ACHN (cell line): ENCODE measurements around the gene RBM39.
"Not testable (repeated sequence)": the region's sequence is repeated elsewhere in the genome, so short reads cannot be mapped to it uniquely, and the experiment has no call there.

ENCODE experiments used
- DNase-seq: peaks from one replicate; pipeline ENCODE4 v3.0.0-alpha.2; 2015
- in situ Hi-C: cut with HindIII; loops from 2 replicates; pipeline ENCODE4 v1.10.0; 2017; ENCODE audit warnings: low sequenced_read_pairs, low pct_ligation_motif_present, low pct_unique_long_range_greater_than_20kb

RBM39 gene

DNA sequence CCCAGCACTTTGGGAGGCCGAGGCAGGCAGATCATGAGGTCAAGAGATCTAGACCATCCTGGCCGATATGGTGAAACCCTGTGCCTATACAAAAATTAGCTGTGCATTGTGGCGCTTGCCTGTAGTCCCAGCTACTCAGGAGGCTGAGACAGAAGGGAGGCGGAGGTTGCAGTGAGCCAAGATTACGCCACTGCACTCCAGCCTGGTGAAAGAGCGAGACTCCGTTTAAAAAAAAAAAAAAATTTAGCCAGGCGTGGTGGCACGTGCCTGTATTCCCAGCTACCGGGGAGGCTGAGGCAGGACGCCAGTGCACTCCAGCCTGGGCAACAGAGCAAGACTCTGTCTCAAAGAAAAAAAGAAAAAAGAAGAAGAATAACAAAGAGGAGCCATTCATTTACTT, 19.5 kb upstream of the RBM39 start:
- DNase-seq, in situ Hi-C loops: not testable (repeated sequence)

DNA sequence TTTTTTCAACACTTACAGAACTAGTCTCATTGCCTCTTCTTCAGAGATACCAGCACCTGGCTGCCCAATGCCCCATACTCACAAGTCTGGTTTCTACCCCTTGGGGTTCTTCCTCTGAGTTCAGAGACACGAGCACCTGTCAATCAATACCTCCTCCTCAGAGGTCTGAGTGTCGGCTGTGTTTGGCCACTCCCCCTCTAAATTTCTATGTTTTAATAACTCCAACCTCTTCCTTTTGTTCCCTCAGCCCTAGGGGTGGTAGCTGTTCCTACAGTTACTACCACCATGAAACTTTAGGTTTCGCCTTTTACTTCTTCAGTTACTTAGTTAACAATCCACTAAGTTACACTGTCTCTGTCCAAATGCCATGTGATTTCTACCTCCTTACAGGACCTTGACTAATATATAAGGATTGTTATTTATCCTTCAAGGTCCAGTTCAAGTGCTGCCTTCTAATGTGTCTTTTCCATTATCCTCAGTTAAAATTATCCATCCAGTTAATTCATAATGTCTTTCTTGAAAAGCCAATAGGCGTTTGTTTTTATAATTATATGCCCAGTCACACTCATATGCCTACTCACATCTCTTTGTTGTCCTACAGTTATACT, 15.1 kb upstream of the RBM39 start:
- DNase-seq, result no peak
- in situ Hi-C loops, result no loop called here

DNA sequence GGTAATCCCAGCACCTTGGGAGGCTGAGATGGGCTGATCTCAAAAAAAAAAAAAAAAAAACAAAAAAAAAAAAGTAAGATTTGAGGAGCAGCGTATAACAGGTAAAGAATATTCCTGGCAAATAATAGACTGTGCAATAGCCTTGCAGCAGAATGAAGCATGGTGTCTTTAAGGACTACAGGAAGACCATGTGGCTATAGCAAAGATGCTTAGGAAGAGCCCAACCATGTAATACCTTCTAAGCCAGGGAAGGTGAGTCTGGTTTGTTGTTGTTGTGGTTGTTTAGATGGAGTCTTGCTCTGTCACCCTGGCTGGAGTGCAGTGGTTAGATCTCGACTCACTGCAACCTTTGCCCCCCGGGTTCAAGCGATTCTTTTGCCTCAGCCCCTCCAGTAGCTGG, 14.3 kb upstream of the RBM39 start:
- in situ Hi-C loops, result no loop called here
- no peak for DNase-seq

DNA sequence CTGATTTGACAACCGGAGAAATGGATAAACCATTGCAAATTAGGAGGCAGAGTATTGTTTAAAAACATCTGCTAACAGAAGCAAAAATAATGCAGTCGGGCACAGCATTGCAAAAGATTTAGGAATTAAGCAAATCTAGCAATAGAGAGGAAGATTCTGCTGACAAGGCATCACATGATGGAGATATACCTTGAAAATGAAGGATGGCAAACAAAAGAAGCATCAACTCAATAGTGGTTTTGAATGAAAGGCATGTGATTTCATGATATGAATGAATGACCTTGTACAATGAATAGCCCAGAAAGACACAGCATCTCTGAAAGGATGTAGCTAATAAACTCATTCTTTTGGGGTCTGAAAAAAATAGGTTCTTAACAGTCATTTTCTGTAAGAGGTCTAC, 8.6 kb upstream of the RBM39 start:
- DNase-seq, result no peak
- in situ Hi-C loops, result no loop called here

DNA sequence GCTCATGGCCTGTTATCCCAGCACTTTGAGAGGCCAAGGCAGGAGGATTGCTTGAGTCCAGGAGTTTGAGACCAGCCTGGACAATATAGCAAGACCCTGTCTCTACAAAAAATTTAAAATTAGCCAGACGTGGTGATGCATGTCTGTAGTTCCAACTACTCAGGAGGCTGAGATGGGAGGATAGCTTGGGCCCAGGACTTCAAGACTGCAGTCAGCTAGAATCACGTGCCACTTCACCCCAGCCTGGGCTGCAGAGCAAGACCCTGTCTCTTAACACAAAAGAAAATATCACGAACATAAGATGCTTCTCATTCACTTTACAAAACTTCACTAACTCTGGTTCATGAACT, 2.4 kb upstream of the RBM39 start:
- in situ Hi-C loops, DNase-seq: not testable (repeated sequence)

DNA sequence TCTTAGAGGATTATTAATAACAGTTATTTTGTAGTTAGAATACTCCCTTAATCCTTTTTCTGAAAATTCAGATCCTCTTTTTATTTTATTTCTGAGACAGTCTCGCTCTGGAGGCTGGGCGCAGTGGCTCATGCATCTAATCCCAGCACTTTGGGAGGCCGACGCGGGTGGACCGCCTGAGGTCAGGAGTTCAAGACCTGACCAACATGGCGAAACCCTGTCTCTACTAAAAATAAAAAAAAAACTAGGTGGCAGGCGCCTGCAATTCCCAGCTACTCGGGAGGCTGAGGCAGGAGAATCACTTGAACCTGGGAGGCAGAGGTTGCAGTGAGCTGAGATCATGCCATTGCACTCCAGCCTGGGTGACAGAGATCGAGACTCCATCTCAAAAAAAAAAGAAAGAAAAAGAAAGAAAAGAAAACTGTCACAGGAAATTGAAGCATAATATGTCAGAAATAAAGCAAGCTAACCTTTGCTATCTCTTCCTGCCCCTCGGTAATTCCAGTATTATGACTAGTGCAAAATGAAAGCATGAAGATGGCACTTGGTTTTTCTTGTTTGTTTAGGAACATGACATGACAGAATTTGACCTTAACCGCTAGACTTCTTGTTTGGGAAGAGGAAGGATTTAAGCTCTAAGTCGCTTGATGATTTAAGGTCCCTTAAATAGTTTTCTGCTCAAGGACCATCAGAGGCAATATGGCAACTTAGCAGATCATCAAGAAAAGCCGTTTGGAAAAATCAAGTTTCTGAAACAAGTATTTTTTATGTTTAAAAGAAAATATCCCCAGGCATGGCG, 1.8 kb upstream of the RBM39 start:
- no peak for DNase-seq
- in situ Hi-C loops, result no loop called here

DNA sequence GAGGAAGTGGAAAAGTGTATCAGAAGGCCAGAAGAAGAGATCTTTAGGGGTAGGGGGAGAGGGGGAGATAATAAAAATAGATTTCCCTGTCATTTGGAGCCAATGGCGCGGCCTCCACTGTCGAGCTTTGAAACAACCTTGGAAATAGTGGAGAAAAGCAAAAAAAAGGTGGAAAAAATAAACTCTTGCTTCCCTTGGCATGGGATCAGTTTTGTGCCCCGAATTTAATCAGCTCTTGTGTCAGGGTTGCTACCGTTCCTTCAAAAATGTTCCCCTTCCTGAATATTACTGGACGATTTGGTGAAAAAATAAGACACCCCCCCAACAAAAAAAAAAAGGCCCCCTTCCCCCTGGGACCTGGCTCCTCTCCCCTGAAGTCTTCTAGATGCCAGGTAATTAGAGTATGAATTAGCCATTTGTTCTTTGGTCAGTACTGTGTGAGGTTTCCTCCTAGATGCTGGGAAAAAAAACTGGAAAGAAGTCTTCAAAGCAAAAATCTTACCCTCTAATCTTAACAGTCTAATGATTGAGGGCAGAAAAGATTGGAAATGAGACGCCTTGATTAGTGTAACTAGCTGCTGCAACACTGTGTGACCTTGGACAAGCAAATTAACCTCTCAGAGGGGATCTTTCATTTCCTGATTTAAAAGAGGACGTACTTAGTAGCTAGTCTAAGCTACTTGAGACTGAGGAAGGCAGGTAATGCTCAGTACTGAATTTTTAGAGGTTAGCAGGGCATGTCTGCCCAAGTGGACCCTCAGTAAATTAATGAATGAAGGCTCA, 872 bp upstream of the RBM39 start:
- in situ Hi-C loops, result no loop called here
- DNase-seq, result peak; percentile 29

DNA sequence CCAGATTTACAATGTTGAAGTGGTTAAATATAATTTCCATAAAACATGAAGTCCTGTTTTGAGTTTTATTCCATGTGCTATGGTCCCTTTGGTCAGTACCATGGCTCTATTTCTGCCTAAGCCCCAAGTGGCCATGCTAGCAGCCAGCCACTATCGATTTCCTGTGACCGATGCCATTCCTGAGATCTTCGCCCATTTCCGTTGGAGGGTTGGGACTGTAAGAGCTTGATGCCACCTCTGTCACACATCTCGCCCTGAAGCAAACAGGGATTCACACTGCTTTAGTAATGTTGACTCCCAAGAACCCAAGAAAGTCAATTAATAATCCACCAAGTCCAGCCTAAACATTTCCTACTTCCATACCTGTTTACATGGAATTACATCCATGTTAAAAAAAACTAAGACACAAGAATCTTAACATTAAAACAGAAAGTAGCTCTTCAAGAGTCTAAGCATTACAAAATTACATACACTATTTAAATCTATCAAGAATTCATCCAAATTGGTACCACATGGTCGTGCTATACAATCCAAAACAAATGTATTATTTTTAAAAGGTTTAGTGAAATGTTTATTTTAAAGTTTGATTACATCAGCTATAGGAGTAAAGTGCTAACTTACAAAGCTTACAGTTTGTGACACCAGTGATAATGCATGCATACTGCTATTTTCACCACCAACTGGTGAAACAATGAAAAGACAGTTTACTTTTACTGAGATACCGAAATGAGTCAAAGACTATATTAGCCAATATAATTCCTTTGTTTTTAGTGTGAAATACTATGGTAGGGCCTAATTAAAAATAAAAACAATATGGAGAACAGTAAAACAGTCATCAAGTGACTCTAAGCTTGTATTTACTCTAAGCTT, 2.5 kb downstream of the RBM39 start:
- DNase-seq, result peak; percentile 43
- in situ Hi-C loops, result no loop called here

DNA sequence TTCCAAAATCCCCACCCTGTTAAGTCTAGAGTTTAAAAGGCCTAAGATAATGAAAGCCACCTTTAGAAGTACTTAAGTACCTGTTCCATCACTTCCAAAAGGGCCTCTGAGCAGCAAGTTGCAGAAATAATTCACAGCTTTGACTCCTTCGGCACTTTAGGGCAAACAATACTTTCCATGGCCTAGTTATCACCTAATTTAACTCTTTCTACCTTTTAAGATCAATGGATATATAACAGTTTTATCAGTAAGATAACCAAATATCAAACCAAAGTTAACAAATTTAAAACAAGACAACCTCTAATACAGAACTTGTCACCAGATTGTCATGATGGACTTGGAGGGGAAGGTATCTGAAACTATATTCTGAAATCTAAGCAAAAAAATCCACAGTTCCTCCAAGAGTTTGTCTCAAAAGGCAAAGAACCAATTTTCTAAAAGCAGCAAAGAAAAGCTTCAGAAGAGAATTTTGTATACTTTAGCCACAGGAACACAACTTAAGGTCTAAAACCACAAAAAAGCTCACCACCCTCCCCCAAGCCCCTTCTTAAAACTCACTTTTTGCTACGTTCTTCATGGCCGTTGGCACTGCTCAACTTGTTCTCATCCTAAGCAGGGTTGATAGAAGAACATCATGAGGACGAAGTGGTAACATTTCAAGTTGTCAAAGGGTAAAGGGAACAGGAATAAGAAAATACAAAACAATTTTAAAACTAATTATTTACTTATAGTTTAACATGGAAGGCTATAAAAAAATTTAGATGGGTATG, 3.5 kb downstream of the RBM39 start:
- in situ Hi-C loops, result no loop called here
- DNase-seq, result no peak

DNA sequence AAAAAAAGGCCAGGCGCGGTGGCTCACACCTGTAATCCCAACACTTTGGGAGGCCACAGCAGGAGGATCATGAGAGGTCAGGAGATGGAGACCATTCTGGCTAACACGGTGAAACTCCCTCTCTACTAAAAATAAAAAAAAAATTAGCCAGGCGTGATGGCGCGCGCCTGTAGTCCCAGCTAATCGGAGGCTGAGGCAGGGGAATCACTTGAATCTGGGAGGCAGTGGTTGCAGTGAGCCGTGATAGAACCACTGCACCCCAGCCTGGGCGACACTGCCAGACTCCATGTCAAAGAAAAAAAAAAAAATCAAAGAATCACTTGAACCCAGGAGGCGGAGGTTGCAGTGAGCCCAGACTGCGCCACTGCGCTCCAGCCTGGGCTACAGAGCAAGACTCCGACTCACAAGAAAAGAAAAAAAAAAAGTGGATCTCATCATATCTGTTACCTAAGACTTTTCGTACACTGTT, 4.2 kb downstream of the RBM39 start:
- DNase-seq, result no peak
- in situ Hi-C loops, result no loop called here

DNA sequence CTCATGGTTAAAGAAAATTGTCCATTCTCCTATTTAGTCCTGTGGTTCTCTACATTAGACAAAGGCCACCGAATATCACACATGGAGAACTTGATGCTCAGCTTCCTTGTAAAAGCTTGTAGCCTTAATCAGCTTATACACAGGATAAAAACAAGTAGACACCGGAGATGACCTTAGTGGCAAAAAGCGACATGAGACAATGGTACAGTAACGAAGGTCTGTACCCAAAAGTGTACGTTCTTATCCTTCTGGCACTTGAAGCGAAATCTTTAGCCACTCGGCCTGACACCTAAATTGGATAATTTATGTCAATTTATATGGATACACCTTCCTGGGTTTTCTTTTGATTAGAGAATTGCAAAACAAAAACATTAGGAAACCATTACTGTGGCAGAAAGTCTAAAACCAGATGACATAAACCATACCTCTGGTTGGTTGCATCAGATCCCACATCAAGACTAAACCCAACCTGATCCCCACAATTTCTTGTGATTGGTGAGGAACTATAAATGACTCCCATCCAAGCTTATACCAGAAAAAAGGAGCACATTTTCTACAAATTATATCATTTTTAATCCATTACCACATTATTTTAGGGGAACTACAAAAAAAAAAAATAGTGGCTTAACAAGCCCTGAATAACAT, 6.1 kb downstream of the RBM39 start:
- no peak for DNase-seq
- in situ Hi-C loops, result no loop called here

DNA sequence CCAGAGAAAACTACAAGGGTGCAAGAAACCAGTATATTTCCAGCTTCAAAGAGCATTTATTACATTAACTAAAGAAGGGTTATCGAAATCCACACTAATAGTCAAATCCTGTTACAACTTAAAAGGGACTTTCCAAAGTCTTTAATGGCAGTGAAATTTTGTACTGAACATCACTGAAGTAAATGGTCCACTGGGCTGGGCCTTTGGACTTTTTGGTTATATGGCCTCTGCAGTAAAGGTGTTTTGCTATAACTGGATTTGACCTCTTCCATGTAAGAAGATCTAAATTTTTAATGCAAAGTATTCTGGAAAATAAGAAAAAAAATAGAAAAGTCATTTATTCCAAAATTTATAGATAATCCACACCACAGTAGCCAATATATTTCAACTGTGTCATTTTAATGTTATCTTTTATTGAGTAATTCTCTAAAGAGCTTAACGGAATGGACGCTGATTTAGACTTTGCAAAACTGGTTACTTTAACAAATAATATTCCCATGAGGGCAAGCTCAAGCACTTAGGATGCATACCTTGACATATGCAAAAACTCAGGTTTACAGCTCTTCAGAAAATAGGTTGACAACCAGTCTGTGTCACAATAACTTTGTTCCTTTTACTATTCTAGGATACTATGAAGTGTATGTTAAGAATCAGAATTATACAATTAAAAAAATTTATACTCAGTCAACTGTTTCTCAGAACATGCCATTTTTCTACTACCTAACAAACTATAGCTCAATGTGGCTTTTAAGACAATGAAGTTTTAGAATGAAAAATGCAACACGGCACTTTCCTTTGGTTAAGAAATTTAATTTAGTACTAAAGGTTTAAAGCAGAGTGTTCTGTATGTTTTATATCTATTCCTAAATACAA, 7.0 kb downstream of the RBM39 start:
- no peak for DNase-seq
- in situ Hi-C loops, result no loop called here

DNA sequence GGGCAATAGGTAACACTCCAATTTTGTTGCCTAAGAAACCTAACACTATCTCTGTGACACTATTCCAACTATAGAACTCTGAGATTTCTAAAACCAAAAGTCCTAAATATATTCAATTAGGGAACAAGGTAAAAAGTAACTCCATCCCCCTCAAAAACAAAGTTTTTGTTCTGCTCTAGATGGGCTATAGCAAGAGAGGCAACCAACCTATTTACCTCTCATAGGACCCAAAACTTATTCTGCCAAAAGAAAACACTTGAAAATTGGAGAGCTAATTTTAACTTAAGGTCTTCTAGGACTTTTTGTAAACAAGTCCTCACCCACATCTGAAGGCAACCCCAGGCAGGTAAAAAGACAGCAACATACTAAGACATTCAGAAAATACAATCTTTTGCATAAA, 7.7 kb downstream of the RBM39 start:
- no peak for DNase-seq
- in situ Hi-C loops, result no loop called here

DNA sequence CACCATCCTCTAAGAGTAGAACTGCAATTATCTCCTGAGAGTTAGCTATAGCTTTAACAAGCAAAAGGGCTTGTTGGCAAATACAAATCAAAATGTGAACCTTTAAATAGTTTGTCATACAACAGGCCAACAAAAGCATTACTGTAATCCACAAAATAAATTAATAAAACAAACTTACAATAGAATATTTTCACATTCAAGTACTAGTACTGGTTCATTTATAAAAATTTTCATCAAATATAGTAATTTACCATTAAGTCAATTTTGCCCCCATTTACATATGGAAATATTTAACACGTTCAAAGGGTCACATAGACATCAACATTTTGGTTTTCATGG, 9.4 kb downstream of the RBM39 start:
- DNase-seq, result no peak
- in situ Hi-C loops, result no loop called here

DNA sequence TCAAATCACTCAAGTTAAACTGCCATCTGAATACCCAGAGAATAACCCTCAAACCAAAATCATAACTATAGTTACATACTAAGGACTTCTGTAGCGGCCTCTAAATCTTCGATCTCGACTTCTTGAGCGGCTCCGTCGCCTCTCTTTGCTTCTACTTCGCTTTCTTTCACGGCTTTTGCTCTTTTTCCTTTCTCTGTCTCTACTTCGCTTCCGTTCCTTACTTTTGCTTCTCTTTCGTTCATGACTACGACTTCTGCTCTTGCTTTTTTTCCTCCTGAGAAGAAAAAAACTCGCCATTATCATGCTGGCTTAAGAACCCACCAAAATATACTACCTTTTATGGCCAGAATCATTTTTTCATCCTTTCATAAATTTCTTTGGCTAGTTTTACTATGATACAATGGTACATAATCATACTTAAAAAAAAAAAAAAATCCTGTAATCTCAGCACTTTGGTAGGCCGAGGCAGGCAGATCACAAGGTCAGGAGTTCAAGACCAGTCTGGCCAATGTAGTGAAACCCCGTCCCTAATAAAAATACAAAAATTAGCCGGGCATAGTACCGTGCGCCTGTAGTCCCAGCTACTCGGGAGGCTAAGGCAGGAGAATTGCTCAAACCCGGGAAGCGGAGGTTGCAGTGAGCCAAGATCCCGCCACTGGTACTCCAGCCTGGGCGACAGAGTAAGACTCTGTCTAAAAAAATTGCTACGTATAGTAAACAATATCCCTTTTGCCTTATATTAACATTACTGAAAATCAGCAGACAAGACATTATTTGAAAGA, 10.0 kb downstream of the RBM39 start:
- DNase-seq, result no peak
- in situ Hi-C loops, result no loop called here

DNA sequence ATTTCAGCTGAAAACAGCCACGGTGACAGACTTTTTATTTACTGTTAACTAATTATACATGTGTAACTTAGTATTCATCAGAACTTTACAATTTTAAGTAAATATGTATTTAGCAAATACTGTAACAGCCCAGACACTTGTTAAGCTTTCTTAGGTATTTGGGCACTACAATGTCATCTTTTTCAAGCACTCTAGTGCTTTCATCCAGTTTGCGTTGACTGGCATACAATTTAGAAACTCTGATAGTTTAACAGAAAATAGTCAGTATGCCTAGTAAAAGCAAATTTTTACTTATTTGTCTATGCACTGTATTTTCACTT, 10.6 kb downstream of the RBM39 start:
- DNase-seq, result no peak
- in situ Hi-C loops, result no loop called here
